ENCODE results near the gene LYL1.
A peak's percentile ranks its signal among the peaks of the same experiment; 100 is the strongest.
"Not testable (repeated sequence)": the region's sequence is repeated elsewhere in the genome, so short reads cannot be mapped to it uniquely, and the experiment has no call there.

The LYL1 gene

DNA sequence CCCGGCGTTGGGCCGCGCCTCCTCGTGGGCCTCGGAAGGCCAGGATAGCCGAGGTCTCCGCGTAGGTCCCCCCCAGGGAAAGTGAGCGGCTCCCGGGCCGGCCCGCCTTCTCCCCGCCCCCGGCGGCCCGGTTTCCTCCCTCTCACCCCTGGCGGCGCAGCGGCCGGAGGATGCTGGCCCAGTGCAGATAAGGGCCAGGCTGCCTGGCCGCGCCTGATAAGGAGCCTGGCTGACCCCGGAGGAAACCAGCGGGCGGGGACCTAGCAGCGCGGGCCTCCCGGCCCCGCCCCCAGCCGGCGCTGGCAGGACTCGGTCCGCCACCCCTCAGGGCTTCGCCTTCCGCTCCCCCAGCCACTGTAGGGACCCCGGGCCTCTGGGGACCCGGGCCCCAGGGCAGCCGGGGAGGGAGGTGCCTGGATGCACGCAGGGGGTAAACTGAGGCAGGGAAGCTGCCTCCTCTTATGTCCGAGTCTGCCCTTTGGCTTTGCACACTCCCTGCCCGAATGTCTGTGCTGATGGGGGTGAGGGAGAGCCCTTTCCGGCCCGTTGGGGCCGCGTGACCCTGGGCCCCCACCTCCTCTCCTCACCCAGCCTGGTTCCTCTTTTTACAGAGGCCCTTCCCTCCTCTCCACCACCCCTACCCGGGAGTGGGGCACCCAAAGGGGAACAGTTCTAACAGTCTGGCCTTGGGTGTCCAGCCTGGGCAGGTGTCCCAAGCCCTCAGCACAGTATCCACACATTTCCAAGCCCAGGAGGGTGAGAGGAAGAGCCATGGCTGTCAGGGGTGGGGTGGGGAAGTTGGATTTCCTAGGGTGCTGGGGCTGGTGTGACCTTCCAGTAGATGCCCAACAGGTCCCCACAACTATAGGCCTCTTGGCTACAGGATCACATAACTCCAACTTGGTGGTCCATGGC lies at the start of gene LYL1:
TSS of gene LYL1 (minus strand) at position 193 of the 915 bp plus-strand sequence. CDS start 1,687 bp downstream, outside the sequence.
- TF ChIP-seq, protein P1, sequence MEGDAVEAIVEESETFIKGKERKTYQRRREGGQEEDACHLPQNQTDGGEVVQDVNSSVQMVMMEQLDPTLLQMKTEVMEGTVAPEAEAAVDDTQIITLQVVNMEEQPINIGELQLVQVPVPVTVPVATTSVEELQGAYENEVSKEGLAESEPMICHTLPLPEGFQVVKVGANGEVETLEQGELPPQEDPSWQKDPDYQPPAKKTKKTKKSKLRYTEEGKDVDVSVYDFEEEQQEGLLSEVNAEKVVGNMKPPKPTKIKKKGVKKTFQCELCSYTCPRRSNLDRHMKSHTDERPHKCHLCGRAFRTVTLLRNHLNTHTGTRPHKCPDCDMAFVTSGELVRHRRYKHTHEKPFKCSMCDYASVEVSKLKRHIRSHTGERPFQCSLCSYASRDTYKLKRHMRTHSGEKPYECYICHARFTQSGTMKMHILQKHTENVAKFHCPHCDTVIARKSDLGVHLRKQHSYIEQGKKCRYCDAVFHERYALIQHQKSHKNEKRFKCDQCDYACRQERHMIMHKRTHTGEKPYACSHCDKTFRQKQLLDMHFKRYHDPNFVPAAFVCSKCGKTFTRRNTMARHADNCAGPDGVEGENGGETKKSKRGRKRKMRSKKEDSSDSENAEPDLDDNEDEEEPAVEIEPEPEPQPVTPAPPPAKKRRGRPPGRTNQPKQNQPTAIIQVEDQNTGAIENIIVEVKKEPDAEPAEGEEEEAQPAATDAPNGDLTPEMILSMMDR (IDR thresholded peaks at IDR 0.05; ENCODE audit: extremely low read depth, insufficient read depth, missing control alignments), result no peak
- in situ Hi-C loops (cut with MboI; ENCODE audit: low pct_unique_long_range_greater_than_20kb, low sequenced_read_pairs, unreplicated experiment), result no loop called here
- DNase-seq (ENCODE audit: low spot score), result peak; percentile 83

DNA sequence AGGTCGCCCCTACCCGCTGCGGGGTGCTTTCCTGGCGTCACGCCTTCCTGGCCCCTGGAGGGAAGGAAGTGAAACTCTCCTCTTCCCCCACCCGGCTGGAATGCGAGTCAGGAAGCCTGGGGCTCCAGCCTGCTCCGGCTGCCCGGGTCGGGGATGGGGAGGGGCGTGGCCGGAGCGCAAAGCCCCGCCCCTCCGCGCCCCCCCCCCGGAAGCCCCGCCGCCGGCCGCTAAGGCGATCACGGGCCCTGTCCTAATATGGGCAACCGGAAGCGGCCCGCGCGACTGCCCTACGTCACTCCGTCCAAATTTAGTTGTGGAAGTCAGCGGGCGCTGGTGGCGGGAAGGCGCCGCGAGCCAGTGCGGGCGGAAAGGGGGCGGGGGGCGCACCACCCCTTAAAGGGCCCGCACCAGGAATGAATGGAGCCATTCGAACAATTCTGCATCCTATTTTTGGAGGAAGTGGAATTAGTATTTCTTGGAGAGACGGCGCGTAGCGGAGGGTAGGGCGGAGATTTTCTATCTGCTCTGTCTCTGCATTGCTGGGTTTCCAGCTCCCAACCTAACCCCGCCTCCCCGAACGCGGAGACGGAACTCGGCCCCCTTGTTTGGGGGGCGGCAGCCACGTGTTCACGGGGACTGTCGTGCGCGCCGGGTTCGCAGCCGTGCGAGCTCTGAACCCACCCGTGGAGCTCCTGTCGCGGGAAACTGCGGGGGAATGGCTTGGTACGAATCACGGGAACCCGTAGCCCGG lies 49.1 kb upstream of the LYL1 start:
- DNase-seq (ENCODE audit: low spot score), result peak; percentile 98
- in situ Hi-C loops (cut with MboI; ENCODE audit: low pct_unique_long_range_greater_than_20kb, low sequenced_read_pairs, unreplicated experiment), result no loop called here
- TF ChIP-seq, protein P1 (IDR thresholded peaks at IDR 0.05; ENCODE audit: extremely low read depth, insufficient read depth, missing control alignments), result no peak

DNA sequence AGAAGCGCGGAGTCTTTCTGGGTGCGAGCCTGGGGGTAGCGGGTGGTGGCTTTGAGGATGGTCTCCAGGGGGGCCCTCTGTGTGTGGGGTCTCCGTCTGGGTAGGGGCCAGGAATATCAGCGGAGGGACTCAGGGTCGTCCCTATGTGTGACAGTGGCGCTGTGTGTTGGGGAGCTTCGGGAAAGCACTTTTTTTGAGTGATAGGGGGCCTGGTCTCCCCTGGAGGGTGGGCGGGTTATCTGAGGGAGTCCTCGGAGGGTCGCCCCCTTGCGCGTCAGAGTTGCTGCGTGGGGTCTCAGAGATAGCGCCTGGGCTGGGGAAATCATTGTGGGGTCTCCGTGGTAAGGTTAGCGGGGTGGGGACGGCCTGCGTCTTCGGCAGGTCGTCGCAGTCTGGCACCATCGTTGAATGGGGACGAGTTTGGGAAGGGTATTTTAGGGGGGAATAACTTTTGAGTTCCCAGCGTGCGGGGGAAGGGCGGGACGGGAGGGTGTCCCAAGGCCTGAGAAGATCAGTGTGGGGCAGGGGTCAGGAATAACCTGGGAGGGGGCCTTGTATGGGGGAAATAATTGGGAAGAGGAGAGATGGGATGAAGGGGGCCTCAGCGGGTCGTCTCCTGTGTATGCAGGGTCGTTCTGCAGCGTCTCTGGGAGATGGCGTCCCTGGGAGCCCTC lies 48.4 kb upstream of the LYL1 start:
- TF ChIP-seq, protein P1 (IDR thresholded peaks at IDR 0.05; ENCODE audit: extremely low read depth, insufficient read depth, missing control alignments), result no peak
- DNase-seq (ENCODE audit: low spot score), result peak; percentile 58
- in situ Hi-C loops (cut with MboI; ENCODE audit: low pct_unique_long_range_greater_than_20kb, low sequenced_read_pairs, unreplicated experiment), result no loop called here

DNA sequence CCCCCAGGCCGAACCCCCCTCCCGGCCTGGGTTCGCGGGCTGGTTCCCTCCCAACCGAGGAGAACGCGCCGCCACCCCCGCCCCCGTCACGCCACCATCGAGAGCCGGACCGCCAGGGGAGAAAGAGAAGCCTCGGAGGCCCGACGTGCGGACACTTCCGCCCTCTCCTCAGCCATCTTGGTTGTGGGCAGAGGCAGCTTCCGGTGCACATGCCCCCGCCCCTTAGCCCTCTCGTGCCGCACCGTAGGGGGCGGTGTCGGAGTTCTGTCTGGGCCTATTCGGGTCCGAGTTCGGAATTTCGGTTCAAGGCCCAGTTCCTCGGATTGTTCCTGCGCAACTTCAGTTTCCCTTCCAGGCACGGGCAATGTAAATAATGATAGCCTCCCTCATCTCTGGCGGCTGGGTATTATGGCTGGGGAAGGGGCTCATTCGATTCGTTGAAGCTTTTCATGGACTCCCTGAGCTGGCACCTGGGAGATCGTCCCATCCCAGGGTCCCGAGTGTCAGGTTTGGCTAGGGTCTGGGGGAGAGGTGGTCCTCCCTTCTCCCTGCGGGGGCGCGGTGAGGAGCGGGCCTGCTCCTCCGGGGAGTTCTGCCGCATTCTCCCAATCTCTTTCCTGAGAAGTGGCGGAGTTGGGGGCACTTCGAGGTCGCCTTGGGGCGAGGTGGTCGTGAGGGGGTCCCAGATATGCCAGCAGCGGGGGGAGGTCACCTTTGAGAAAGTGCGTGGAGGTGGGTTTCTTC lies 47.7 kb upstream of the LYL1 start, which contains the start of the genes IER2 and STX10:
TSS of gene IER2 (plus strand) at position 225 of the 744 bp plus-strand sequence. CDS start 2,776 bp downstream, outside the sequence.
TSS of gene STX10 (minus strand) at position 189 of the 744 bp plus-strand sequence. CDS start 202 bp downstream, outside the sequence.
- peak; percentile 97 for DNase-seq (ENCODE audit: low spot score)
- TF ChIP-seq, protein P1 (IDR thresholded peaks at IDR 0.05; ENCODE audit: extremely low read depth, insufficient read depth, missing control alignments), result peak; percentile 59
- in situ Hi-C loops (cut with MboI; ENCODE audit: low pct_unique_long_range_greater_than_20kb, low sequenced_read_pairs, unreplicated experiment), result no loop called here

DNA sequence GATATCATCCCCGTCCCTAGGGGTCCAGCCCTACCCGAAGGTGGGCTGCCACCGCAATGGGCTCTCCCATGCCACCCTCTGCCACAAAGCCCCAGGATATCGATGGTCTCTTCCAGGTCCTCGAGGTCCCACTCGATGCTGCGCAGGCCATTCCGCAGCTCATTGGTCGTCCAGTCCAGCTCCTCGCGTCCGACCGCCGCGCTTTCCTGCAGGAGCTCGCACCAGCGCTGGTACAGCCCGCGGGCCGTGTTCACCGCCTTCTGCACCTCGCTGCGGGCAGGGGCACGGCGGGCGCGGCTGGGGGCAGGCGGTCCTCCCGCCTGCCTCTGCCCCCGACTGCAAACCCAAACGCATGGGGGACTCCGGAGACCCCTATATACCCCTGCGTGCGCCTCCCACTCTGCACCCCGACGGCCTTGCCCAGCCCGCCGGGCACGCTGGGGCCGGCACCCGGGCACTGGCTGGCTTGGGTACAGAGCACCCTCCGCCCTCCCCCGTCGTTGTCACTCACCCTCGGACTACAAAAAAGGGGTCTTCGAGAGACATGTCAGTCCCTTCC lies 47.0 kb upstream of the LYL1 start:
- TF ChIP-seq, protein P1 (IDR thresholded peaks at IDR 0.05; ENCODE audit: extremely low read depth, insufficient read depth, missing control alignments), result no peak
- in situ Hi-C loops (cut with MboI; ENCODE audit: low pct_unique_long_range_greater_than_20kb, low sequenced_read_pairs, unreplicated experiment), result no loop called here
- DNase-seq (ENCODE audit: low spot score), result no peak

DNA sequence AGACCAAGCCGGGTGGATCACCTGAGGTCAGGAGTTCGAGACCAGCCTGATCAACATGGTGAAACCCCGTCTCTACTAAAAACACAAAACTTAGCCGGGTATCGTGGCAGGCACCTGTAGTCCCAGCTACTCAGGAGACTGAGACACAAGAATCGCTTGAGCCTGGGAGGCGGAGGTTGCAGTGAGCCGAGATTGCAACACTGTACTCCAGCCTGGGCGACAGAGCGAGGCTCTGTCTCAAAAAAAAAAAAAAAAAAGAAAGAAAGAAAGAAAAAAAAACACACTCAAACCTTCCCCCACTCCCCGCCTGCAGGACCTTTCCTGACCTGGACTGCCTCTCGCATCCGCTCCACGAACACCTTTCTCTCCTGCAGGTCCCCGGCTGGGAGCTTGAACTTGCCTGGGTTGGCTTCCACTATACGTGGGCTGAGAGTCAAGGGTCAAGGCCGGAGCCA lies 46.5 kb upstream of the LYL1 start:
- DNase-seq (ENCODE audit: low spot score); in situ Hi-C loops (cut with MboI; ENCODE audit: low pct_unique_long_range_greater_than_20kb, low sequenced_read_pairs, unreplicated experiment): not testable (repeated sequence)

Data from GM13977 (cell line).